Endothelial cell of umbilical vein (primary cell): ENCODE results near the gene SLC12A5. TPM values are rescaled to one million over a fixed set of nuclear protein-coding genes. Genes with fewer than 3 reads are reported as not detected.

ENCODE experiments used
- BruUV-seq: library from RNA; stranded (reverse); fragments of 400-500 nt; replicated peaks from 2 replicates; lab custom pipeline; 2021; lab: Mats Ljungman, UMichigan
- CTCF ChIA-PET: fragments of 300-600, 350-600 bp; sonication (Branson Sonifier 250); formaldehyde crosslinking; loops from one replicate; lab custom pipeline; 2021; ENCODE audit warnings: antibody characterized with exemption, inconsistent platforms; lab: Charles Lee
- POLR2A ChIA-PET: fragments of 300-600, 350-600 bp; sonication (Branson Sonifier 250); formaldehyde crosslinking; loops from one replicate; lab custom pipeline; 2021; ENCODE audit warnings: antibody characterized with exemption, inconsistent platforms; lab: Charles Lee
- DNase-seq: peaks from one replicate; pipeline ENCODE4 v3.0.0-alpha.2; 2011; ENCODE audit warnings: low read depth, low spot score
- FAIRE-seq: peaks from 2 replicates; lab custom pipeline; 2011; peaks lifted over from hg19 to GRCh38; lab: Jason Lieb, UNC
- H2AFZ ChIP-seq: 2 replicates; pipeline ENCODE4 v1.6.0; 2012; ENCODE audit warnings: low read depth, low read length, control low read depth, inconsistent platforms
- H3K27ac ChIP-seq: 2 replicates; pipeline ENCODE4 v1.5.1; 2011; ENCODE audit warnings: low read depth, mild to moderate bottlenecking, control low read depth, low read length, moderate library complexity; ENCODE audit not compliant: insufficient read depth
- H3K27me3 ChIP-seq, 2 experiments: 2 replicates each; pipeline versions ENCODE4 v1.6.0 to v1.6.1; 2011; ENCODE audit warnings: low read length in 2 of 2, mixed read lengths in 1 of 2; ENCODE audit not compliant: control insufficient read depth in 2 of 2, insufficient read depth in 2 of 2
- H3K36me3 ChIP-seq, 2 experiments: 2 replicates in 1 of 2; 3 replicates in 1 of 2; pipeline ENCODE4 v1.5.1; 2011; ENCODE audit warnings: low read length in 2 of 2, mild to moderate bottlenecking in 1 of 2, moderate library complexity in 1 of 2; ENCODE audit not compliant: control insufficient read depth in 2 of 2, insufficient read depth in 2 of 2; ENCODE audit errors: extremely low read depth in 1 of 2
- H3K4me1 ChIP-seq: 3 replicates; pipeline ENCODE4 v1.5.1; 2011; ENCODE audit warnings: mild to moderate bottlenecking, low read length; ENCODE audit not compliant: control insufficient read depth, insufficient read depth; ENCODE audit errors: extremely low read depth
- H3K4me2 ChIP-seq: 2 replicates; pipeline ENCODE4 v1.6.1; 2011; ENCODE audit warnings: low read length, control low read depth, mixed read lengths; ENCODE audit not compliant: insufficient read depth
- H3K4me3 ChIP-seq, 3 experiments: fragments of 200-600 bp in 1 of 3; sonication (generic), shearing (Covaris generic) in 1 of 3; replicated peaks in 1 of 3; 2 replicates each; pipeline ENCODE4 v1.5.1; 2011 to 2016; ENCODE audit warnings: control low read depth in 3 of 3, low read length in 3 of 3, mild to moderate bottlenecking in 2 of 3, inconsistent platforms in 1 of 3, low read depth in 1 of 3, moderate library complexity in 1 of 3; ENCODE audit not compliant: insufficient read depth in 1 of 3
- H3K79me2 ChIP-seq: 2 replicates; pipeline ENCODE4 v1.6.0; 2012; ENCODE audit warnings: low read length, inconsistent platforms; ENCODE audit not compliant: control insufficient read depth, insufficient read depth
- H3K9ac ChIP-seq: replicated peaks from 2 replicates; pipeline ENCODE3; 2011; ENCODE audit warnings: low read length, control low read depth; ENCODE audit not compliant: insufficient read depth; ENCODE audit errors: extremely low read depth
- H3K9me1 ChIP-seq: replicated peaks from 3 replicates; pipeline ENCODE4 v1.6.0; 2011; ENCODE audit warnings: mild to moderate bottlenecking, low read length; ENCODE audit not compliant: control insufficient read depth, insufficient read depth; ENCODE audit errors: extremely low read depth
- H3K9me3 ChIP-seq: replicated peaks from 2 replicates; pipeline ENCODE4 v1.5.1; 2012; ENCODE audit warnings: low read length, inconsistent platforms; ENCODE audit not compliant: control insufficient read depth, insufficient read depth
- H4K20me1 ChIP-seq: replicated peaks from 2 replicates; pipeline ENCODE3; 2011; ENCODE audit warnings: mild to moderate bottlenecking, low read length; ENCODE audit not compliant: control insufficient read depth, insufficient read depth; ENCODE audit errors: extremely low read depth
- EZH2 ChIP-seq: IDR thresholded peaks from 2 replicates; pipeline ENCODE4 v1.6.1; 2012; ENCODE audit warnings: borderline replicate concordance, low read depth, mild to moderate bottlenecking, moderate library complexity, low read length, inconsistent platforms; ENCODE audit not compliant: severe bottlenecking
- FOS ChIP-seq: IDR thresholded peaks from 2 replicates; pipeline ENCODE4 v1.6.1; 2011; ENCODE audit warnings: mild to moderate bottlenecking, low read length, moderate library complexity, borderline replicate concordance; ENCODE audit not compliant: insufficient read depth
- GATA2 ChIP-seq: IDR thresholded peaks from 2 replicates; pipeline ENCODE4 v1.7.0; 2011; ENCODE audit warnings: low read depth, mild to moderate bottlenecking, moderate library complexity, mixed read lengths, low read length; ENCODE audit not compliant: insufficient read length, insufficient read depth
- JUN ChIP-seq: IDR thresholded peaks from 2 replicates; pipeline ENCODE4 v1.6.1; 2011; ENCODE audit warnings: borderline replicate concordance, low read depth; ENCODE audit not compliant: insufficient read length, insufficient read depth
- MYC ChIP-seq: IDR thresholded peaks from one replicate; pipeline ENCODE4 v1.6.1; 2011; ENCODE audit warnings: mild to moderate bottlenecking, low read depth, low read length
- POLR2A ChIP-seq: IDR thresholded peaks from 2 replicates; pipeline ENCODE4 v1.6.1; 2012; ENCODE audit warnings: low read depth, mild to moderate bottlenecking, control low read depth, low read length
- POLR2AphosphoS5 ChIP-seq: IDR thresholded peaks from 2 replicates; pipeline ENCODE4 v1.6.1; 2012; ENCODE audit warnings: low read depth, mild to moderate bottlenecking, control low read depth, low read length, moderate library complexity; ENCODE audit not compliant: insufficient read depth
- dilution Hi-C: fragments of 300-500 bp; cut with MboI; formaldehyde crosslinking; loops from one replicate; pipeline ENCODE4 v1.15.0; 2019; ENCODE audit warnings: low sequenced_read_pairs; ENCODE audit not compliant: extremely low pct_ligation_motif_present
- intact Hi-C: fragments of 100-400 bp; cut with micrococcal nuclease; formaldehyde crosslinking; loops from one replicate; pipeline ENCODE4 v1.10.0; 2022
- polyA plus RNA-seq, 4 experiments: library from polyadenylated mRNA; depleted of rRNA in 3 of 4; stranded (reverse) in 3 of 4; unstranded in 1 of 4; fragments of >200 nt; gene quantifications; 2 replicates each; pipeline versions ENCODE4 v1.2.1 to v1.2.3, GENCODE V29; 2011 to 2012; ENCODE audit warnings: missing spikeins in 1 of 4
- total RNA-seq: library from RNA; stranded (reverse); gene quantifications from 2 replicates; pipeline ENCODE4 v1.2.3, GENCODE V29; 2021
- TF ChIP-seq, protein P1 (sequence below): IDR thresholded peaks from 2 replicates; pipeline ENCODE4 v1.6.1; 2011; ENCODE audit not compliant: insufficient read depth, insufficient read length
- TF ChIP-seq, protein P2 (sequence below), 2 donors: IDR thresholded peaks; 1 replicate in 1 of 2; 2 replicates in 1 of 2; pipeline ENCODE4 v1.5.1; 2011; ENCODE audit warnings: low read length in 2 of 2, mild to moderate bottlenecking in 2 of 2, moderate library complexity in 2 of 2, control low read depth in 1 of 2, inconsistent platforms in 1 of 2, low read depth in 1 of 2; ENCODE audit not compliant: insufficient read depth in 1 of 2; ENCODE audit errors: extremely low read depth in 1 of 2

The SLC12A5 gene
- total and polyA plus RNA-seq, 2 donors (not counting 3 experiments of a cell fraction or from before 2014, with no cell fraction given), result 1.6 to 2.3 TPM

- DNase-seq (no peak), FAIRE-seq (no peak)
- no peaks in the 10 kb centered on the region for H3K9me1 ChIP-seq
- H3K4me2 ChIP-seq, result no peak overlapping the region
- H4K20me1 ChIP-seq, result no peaks in the 10 kb centered on the region
- no peaks in the 10 kb centered on the region for H3K4me1 ChIP-seq
- no peaks in the 10 kb centered on the region for H3K79me2 ChIP-seq
- H3K9ac ChIP-seq, result no peak overlapping the region
- no peaks in the 10 kb centered on the region for H3K9me3 ChIP-seq
- CTCF ChIA-PET, result no interaction called here
- no peaks in the 10 kb centered on the region for H3K36me3 ChIP-seq
- POLR2A ChIA-PET, result no interaction called here
- peaks cover 35 to 41% of the 10 kb centered on the region in 2 experiments for H3K27me3 ChIP-seq
- no peak overlapping the region for H2AFZ ChIP-seq
- TF ChIP-seq FOS (no peak), POLR2AphosphoS5 (no peak), EZH2 (no peak), GATA2 (no peak), MYC (no peak), JUN (no peak), POLR2A (no peak)
- TF ChIP-seq, protein P1, sequence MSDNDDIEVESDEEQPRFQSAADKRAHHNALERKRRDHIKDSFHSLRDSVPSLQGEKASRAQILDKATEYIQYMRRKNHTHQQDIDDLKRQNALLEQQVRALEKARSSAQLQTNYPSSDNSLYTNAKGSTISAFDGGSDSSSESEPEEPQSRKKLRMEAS, result no peak
- TF ChIP-seq, protein P2, sequence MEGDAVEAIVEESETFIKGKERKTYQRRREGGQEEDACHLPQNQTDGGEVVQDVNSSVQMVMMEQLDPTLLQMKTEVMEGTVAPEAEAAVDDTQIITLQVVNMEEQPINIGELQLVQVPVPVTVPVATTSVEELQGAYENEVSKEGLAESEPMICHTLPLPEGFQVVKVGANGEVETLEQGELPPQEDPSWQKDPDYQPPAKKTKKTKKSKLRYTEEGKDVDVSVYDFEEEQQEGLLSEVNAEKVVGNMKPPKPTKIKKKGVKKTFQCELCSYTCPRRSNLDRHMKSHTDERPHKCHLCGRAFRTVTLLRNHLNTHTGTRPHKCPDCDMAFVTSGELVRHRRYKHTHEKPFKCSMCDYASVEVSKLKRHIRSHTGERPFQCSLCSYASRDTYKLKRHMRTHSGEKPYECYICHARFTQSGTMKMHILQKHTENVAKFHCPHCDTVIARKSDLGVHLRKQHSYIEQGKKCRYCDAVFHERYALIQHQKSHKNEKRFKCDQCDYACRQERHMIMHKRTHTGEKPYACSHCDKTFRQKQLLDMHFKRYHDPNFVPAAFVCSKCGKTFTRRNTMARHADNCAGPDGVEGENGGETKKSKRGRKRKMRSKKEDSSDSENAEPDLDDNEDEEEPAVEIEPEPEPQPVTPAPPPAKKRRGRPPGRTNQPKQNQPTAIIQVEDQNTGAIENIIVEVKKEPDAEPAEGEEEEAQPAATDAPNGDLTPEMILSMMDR (IDR thresholded peaks at IDR 0.05; ENCODE audit: extremely low read depth in 1 of 2, insufficient read depth in 1 of 2, low read depth in 1 of 2, low read length in 2 of 2), result no peak
- no peak overlapping the region for H3K4me3 ChIP-seq
- intact Hi-C loops, result no loop called here
- dilution Hi-C loops, result no loop called here
- no TSS peak for BruUV-seq
- H3K27ac ChIP-seq, result no peak overlapping the region
Observed at GRCh38 chr20:46034039-46034438, 5.0 kb downstream of the SLC12A5 start.
